Effector memory CD8-positive, alpha-beta T cell (primary cell): Measurements from ENCODE around the gene NMT2.
A peak's percentile ranks its signal among the peaks of the same experiment; 100 is the strongest.

Source experiments
- ATAC-seq: fragments of 150-1000 bp; cut with Tn5 transposase; replicated peaks from 2 replicates; pipeline ENCODE4 v1.10.0; 2021; ENCODE audit warnings: mild to moderate bottlenecking, moderate library complexity
- DNase-seq, 3 experiments: peaks; one replicate each; pipeline ENCODE4 v3.0.0; 2021
- H3K27ac Mint-ChIP-seq, 2 donors: one replicate each; pipeline ENCODE4 v1.8.0; 2022; ENCODE audit warnings: mild to moderate bottlenecking in 2 of 2, mixed read lengths in 2 of 2, moderate library complexity in 2 of 2
- H3K27me3 Mint-ChIP-seq, 2 donors: one replicate each; pipeline ENCODE4 v1.8.0; 2022; ENCODE audit warnings: mixed read lengths in 2 of 2
- H3K36me3 Mint-ChIP-seq: one replicate; pipeline ENCODE4 v1.8.0; 2022; ENCODE audit warnings: mild to moderate bottlenecking, moderate library complexity, mixed read lengths; ENCODE audit not compliant: insufficient read depth
- H3K4me1 Mint-ChIP-seq, 2 donors: one replicate each; pipeline ENCODE4 v1.8.0; 2022; ENCODE audit warnings: low read depth in 2 of 2, mixed read lengths in 2 of 2
- H3K4me3 Mint-ChIP-seq, 2 donors: one replicate each; pipeline ENCODE4 v1.8.0; 2022; ENCODE audit warnings: mild to moderate bottlenecking in 2 of 2, mixed read lengths in 2 of 2, moderate library complexity in 2 of 2
- H3K9me3 Mint-ChIP-seq, 2 donors: one replicate each; pipeline ENCODE4 v1.8.0; 2022; ENCODE audit warnings: mixed read lengths in 2 of 2

The NMT2 gene

GRCh38 chr10:15147594-15148392 lies 20.7 kb downstream of the NMT2 start:
- Mint-ChIP-seq H3K27me3 (no peaks in the 10 kb centered on the region), H3K36me3 (no peaks in the 10 kb centered on the region), H3K27ac (no peak overlapping the region), H3K4me3 (no peak overlapping the region), H3K9me3 (no peaks in the 10 kb centered on the region), H3K4me1 (peaks cover 34 to 58% of the 10 kb centered on the region in 2 donors)
- ATAC-seq (no peak), DNase-seq (no peak)

- H3K4me1 Mint-ChIP-seq, result peaks cover 32 to 54% of the 10 kb centered on the region in 2 donors
Measured at GRCh38 chr10:15146366-15146765, 22.1 kb downstream of the NMT2 start.

GRCh38 chr10:15144788-15145187 lies 23.7 kb downstream of the NMT2 start:
- Mint-ChIP-seq H3K4me1 (peaks cover 33 to 54% of the 10 kb centered on the region in 2 donors), H3K4me3 (no peak overlapping the region), H3K27me3 (no peaks in the 10 kb centered on the region), H3K27ac (peak overlapping the region in 1 of 2 donors; percentile 66), H3K9me3 (no peaks in the 10 kb centered on the region), H3K36me3 (peaks cover 5% of the 10 kb centered on the region)
- DNase-seq (no peak), ATAC-seq (no peak)

More at GRCh38 chr10:15146366-15146765, 22.1 kb downstream of the NMT2 start:
- Mint-ChIP-seq H3K27me3 (no peaks in the 10 kb centered on the region), H3K27ac (peak overlapping the region in 1 of 2 donors; percentile 79), H3K36me3 (no peaks in the 10 kb centered on the region), H3K9me3 (no peaks in the 10 kb centered on the region), H3K4me3 (peak overlapping the region in 1 of 2 donors; percentile 48)
- DNase-seq (no peak), ATAC-seq (no peak)

- ATAC-seq, result peak; percentile 44
- Mint-ChIP-seq H3K27ac (peak overlapping the region in 1 of 2 donors; percentile 75), H3K27me3 (no peaks in the 10 kb centered on the region), H3K9me3 (no peaks in the 10 kb centered on the region), H3K4me3 (no peak overlapping the region), H3K4me1 (peaks cover 28 to 48% of the 10 kb centered on the region in 2 donors), H3K36me3 (peaks cover 15% of the 10 kb centered on the region)
- DNase-seq, result no peak
Measured at GRCh38 chr10:15141136-15142054, 27.1 kb downstream of the NMT2 start.

- ATAC-seq (no peak), DNase-seq (no peak)
- H3K9me3 Mint-ChIP-seq, result no peaks in the 10 kb centered on the region
- H3K4me1 Mint-ChIP-seq, result peaks cover 21 to 41% of the 10 kb centered on the region in 2 donors
- H3K27me3 Mint-ChIP-seq, result no peaks in the 10 kb centered on the region
- H3K36me3 Mint-ChIP-seq, result peaks cover 17% of the 10 kb centered on the region
- H3K27ac Mint-ChIP-seq, result peak overlapping the region in 1 of 2 donors; percentile 84
- H3K4me3 Mint-ChIP-seq, result no peak overlapping the region
Measured at GRCh38 chr10:15140698-15141097, 27.8 kb downstream of the NMT2 start.

GRCh38 chr10:15137636-15138035 lies 30.9 kb downstream of the NMT2 start:
- peak overlapping the region; percentile 69 to 72 for H3K27ac Mint-ChIP-seq
- peaks cover 46% of the 10 kb centered on the region for H3K36me3 Mint-ChIP-seq
- no peak overlapping the region for H3K4me3 Mint-ChIP-seq
- no peaks in the 10 kb centered on the region for H3K9me3 Mint-ChIP-seq
- ATAC-seq (no peak), DNase-seq (no peak)
- H3K4me1 Mint-ChIP-seq, result peaks cover 8 to 14% of the 10 kb centered on the region in 2 donors
- H3K27me3 Mint-ChIP-seq, result no peaks in the 10 kb centered on the region

- ATAC-seq (no peak), DNase-seq (no peak)
- Mint-ChIP-seq H3K36me3 (peaks cover 52% of the 10 kb centered on the region), H3K9me3 (no peaks in the 10 kb centered on the region), H3K4me1 (peaks cover 6 to 10% of the 10 kb centered on the region in 2 donors), H3K27ac (peak overlapping the region in 1 of 2 donors; percentile 68), H3K27me3 (no peaks in the 10 kb centered on the region), H3K4me3 (no peak overlapping the region)
Measured at GRCh38 chr10:15137036-15137359, 31.5 kb downstream of the NMT2 start.

- Mint-ChIP-seq H3K36me3 (peaks cover 58% of the 10 kb centered on the region), H3K4me1 (peaks cover 1 to 6% of the 10 kb centered on the region in 2 donors), H3K27me3 (no peaks in the 10 kb centered on the region), H3K27ac (peak overlapping the region; percentile 68 to 82), H3K4me3 (no peak overlapping the region), H3K9me3 (no peaks in the 10 kb centered on the region)
- DNase-seq (no peak), ATAC-seq (no peak)
Measured at GRCh38 chr10:15136129-15137035, 32.1 kb downstream of the NMT2 start.

GRCh38 chr10:15131330-15131729 lies 37.2 kb downstream of the NMT2 start:
- no peak for DNase-seq

GRCh38 chr10:15124908-15125307 lies 43.6 kb downstream of the NMT2 start:
- Mint-ChIP-seq H3K4me3 (no peak overlapping the region), H3K4me1 (peaks cover 3 to 5% of the 10 kb centered on the region in 2 donors), H3K36me3 (peaks cover 50% of the 10 kb centered on the region), H3K9me3 (no peaks in the 10 kb centered on the region), H3K27ac (peak overlapping the region in 1 of 2 donors; percentile 38), H3K27me3 (no peaks in the 10 kb centered on the region)
- ATAC-seq (no peak), DNase-seq (no peak)

More at GRCh38 chr10:15131330-15131729, 37.2 kb downstream of the NMT2 start:
- ATAC-seq, result no peak
- peaks cover 89% of the 10 kb centered on the region for H3K36me3 Mint-ChIP-seq
- no peaks in the 10 kb centered on the region for H3K4me1 Mint-ChIP-seq
- H3K27ac Mint-ChIP-seq, result peak overlapping the region in 1 of 2 donors; percentile 67
- no peaks in the 10 kb centered on the region for H3K9me3 Mint-ChIP-seq
- no peaks in the 10 kb centered on the region for H3K27me3 Mint-ChIP-seq
- H3K4me3 Mint-ChIP-seq, result no peak overlapping the region

GRCh38 chr10:15124190-15124589 lies 44.3 kb downstream of the NMT2 start:
- DNase-seq (no peak), ATAC-seq (no peak)
- H3K4me1 Mint-ChIP-seq, result peaks cover 3 to 9% of the 10 kb centered on the region in 2 donors
- H3K9me3 Mint-ChIP-seq, result no peaks in the 10 kb centered on the region
- peaks cover 43% of the 10 kb centered on the region for H3K36me3 Mint-ChIP-seq
- peak overlapping the region in 1 of 2 donors; percentile 74 for H3K27ac Mint-ChIP-seq
- no peaks in the 10 kb centered on the region for H3K27me3 Mint-ChIP-seq
- H3K4me3 Mint-ChIP-seq, result no peak overlapping the region

- Mint-ChIP-seq H3K4me1 (peaks cover 3 to 10% of the 10 kb centered on the region in 2 donors), H3K27me3 (no peaks in the 10 kb centered on the region), H3K9me3 (no peaks in the 10 kb centered on the region), H3K4me3 (no peak overlapping the region), H3K36me3 (peaks cover 39% of the 10 kb centered on the region), H3K27ac (peak overlapping the region in 1 of 2 donors; percentile 74)
- ATAC-seq (no peak), DNase-seq (no peak)
Measured at GRCh38 chr10:15123749-15124184, 44.7 kb downstream of the NMT2 start.
